OCI-LY1 (cell line): ENCODE data around the gene NSMCE4A.
A peak's percentile ranks its signal among the peaks of the same experiment; 100 is the strongest.

Source experiments
- H2AFZ ChIP-seq: fragments of 200-600 bp; sonication (generic), shearing (Covaris generic); 2 replicates; pipeline ENCODE4 v1.6.0; 2014; ENCODE audit warnings: antibody characterized with exemption, mild to moderate bottlenecking, low read length
- H3F3A ChIP-seq: fragments of 200-600 bp; sonication (generic), shearing (Covaris generic); 2 replicates; pipeline ENCODE4 v1.6.0; 2014; ENCODE audit warnings: mild to moderate bottlenecking, antibody characterized with exemption, low read length, moderate library complexity; ENCODE audit not compliant: insufficient read depth
- H3K27ac ChIP-seq: fragments of 200-600 bp; sonication (generic); 2 replicates; pipeline ENCODE4 v1.5.1; 2014; ENCODE audit warnings: low read length, mixed run types, mild to moderate bottlenecking, low read depth; ENCODE audit not compliant: poor library complexity, severe bottlenecking
- H3K27me3 ChIP-seq: fragments of 200-600 bp; sonication (generic); 2 replicates; pipeline ENCODE4 v1.6.0; 2014; ENCODE audit warnings: antibody characterized with exemption, mild to moderate bottlenecking, low read length, moderate library complexity; ENCODE audit not compliant: insufficient read depth
- H3K36me3 ChIP-seq: fragments of 200-600 bp; sonication (generic); 2 replicates; pipeline ENCODE4 v1.6.1; 2014; ENCODE audit warnings: mild to moderate bottlenecking, antibody characterized with exemption, low read length, moderate library complexity, mixed read lengths; ENCODE audit not compliant: insufficient read depth
- H3K4me1 ChIP-seq: fragments of 200-600 bp; sonication (generic); 2 replicates; pipeline ENCODE4 v1.5.1; 2014; ENCODE audit warnings: mild to moderate bottlenecking, low read length, moderate library complexity; ENCODE audit not compliant: insufficient read depth, severe bottlenecking
- H3K4me2 ChIP-seq: fragments of 200-600 bp; sonication (generic), shearing (Covaris generic); 2 replicates; pipeline ENCODE4 v1.6.1; 2014; ENCODE audit warnings: low read length
- H3K4me3 ChIP-seq: fragments of 200-600 bp; sonication (generic); 2 replicates; pipeline ENCODE4 v1.5.1; 2014; ENCODE audit warnings: low read length, low read depth, mild to moderate bottlenecking, mixed read lengths; ENCODE audit not compliant: poor library complexity, severe bottlenecking
- H3K79me2 ChIP-seq: fragments of 200-600 bp; shearing (Covaris generic); 2 replicates; pipeline ENCODE4 v1.6.1; 2016; ENCODE audit warnings: mixed run types, low read length, mixed read lengths; ENCODE audit not compliant: insufficient read depth
- H3K9ac ChIP-seq: fragments of 200-600 bp; sonication (generic), shearing (Covaris generic); 2 replicates; pipeline ENCODE4 v1.6.1; 2014; ENCODE audit warnings: mild to moderate bottlenecking, low read length, mixed read lengths
- H3K9me2 ChIP-seq: fragments of 200-600 bp; sonication (generic), shearing (Covaris generic); 2 replicates; pipeline ENCODE4 v1.6.1; 2014; ENCODE audit warnings: low read depth, mild to moderate bottlenecking, low read length, mixed read lengths
- H3K9me3 ChIP-seq: fragments of 200-600 bp; shearing (Covaris generic); 2 replicates; pipeline ENCODE4 v1.6.1; 2014; ENCODE audit warnings: low read length, mixed read lengths
- H4K20me1 ChIP-seq: fragments of 200-600 bp; sonication (generic), shearing (Covaris generic); 2 replicates; pipeline ENCODE4 v1.6.0; 2016; ENCODE audit warnings: mild to moderate bottlenecking, low read length; ENCODE audit not compliant: insufficient read depth
- CTCF ChIP-seq: fragments of 200-600 bp; sonication (generic), shearing (Covaris generic); IDR thresholded peaks from 2 replicates; pipeline ENCODE4 v1.5.1; 2017; ENCODE audit warnings: mild to moderate bottlenecking, antibody characterized with exemption, low read length, moderate library complexity, mixed read lengths
- EZH2 ChIP-seq: fragments of 200-600 bp; sonication (generic), shearing (Covaris generic); IDR thresholded peaks from 2 replicates; pipeline ENCODE4 v1.8.0; 2017; ENCODE audit warnings: borderline replicate concordance, mixed run types, mild to moderate bottlenecking, antibody characterized with exemption, low read length, moderate library complexity, mixed read lengths

The NSMCE4A gene

GRCh38 chr10:121926671-121927317 is 48.2 kb downstream of the NSMCE4A start:
- Histone ChIP-seq H3K36me3 (peaks cover 16% of the 10 kb centered on the region), H4K20me1 (no peaks in the 10 kb centered on the region), H3K9me3 (no peaks in the 10 kb centered on the region), H2AFZ (peak overlapping the region; percentile 1; the same call in 1 of the 2 replicates), H3K79me2 (peaks cover 28% of the 10 kb centered on the region), H3K27me3 (no peaks in the 10 kb centered on the region), H3K4me1 (peaks cover 41% of the 10 kb centered on the region), H3K27ac (peak overlapping the region; percentile 37), H3K9ac (peak overlapping the region; percentile 94), H3K4me3 (peak overlapping the region; percentile 96), H3K9me2 (no peaks in the 10 kb centered on the region), H3F3A (no peaks in the 10 kb centered on the region), H3K4me2 (peak overlapping the region; percentile 83)
- no peak for TF ChIP-seq CTCF
- TF ChIP-seq EZH2 = no peak

GRCh38 chr10:121926157-121926556 is 48.9 kb downstream of the NSMCE4A start:
- Histone ChIP-seq H3K27ac (no peak overlapping the region), H3K79me2 (peaks cover 28% of the 10 kb centered on the region), H4K20me1 (no peaks in the 10 kb centered on the region)

GRCh38 chr10:121921238-121921931 is 53.6 kb downstream of the NSMCE4A start:
- Histone ChIP-seq H3K27ac (no peak overlapping the region), H3K4me2 (no peak overlapping the region), H2AFZ (no peak overlapping the region), H3K4me1 (peaks cover 42% of the 10 kb centered on the region), H3K9me3 (no peaks in the 10 kb centered on the region), H3K79me2 (peaks cover 16% of the 10 kb centered on the region), H3K9ac (no peak overlapping the region), H3F3A (no peaks in the 10 kb centered on the region), H3K4me3 (no peak overlapping the region), H4K20me1 (no peaks in the 10 kb centered on the region), H3K27me3 (no peaks in the 10 kb centered on the region), H3K9me2 (no peaks in the 10 kb centered on the region), H3K36me3 (peaks cover 57% of the 10 kb centered on the region)
- no peak for TF ChIP-seq EZH2
- no peak for TF ChIP-seq CTCF

More at GRCh38 chr10:121926157-121926556, 48.9 kb downstream of the NSMCE4A start:
- H3K4me2 ChIP-seq = peak overlapping the region; percentile 83
- no peaks in the 10 kb centered on the region for H3K9me2 ChIP-seq
- TF ChIP-seq EZH2 = no peak
- no peak for TF ChIP-seq CTCF
- H3F3A ChIP-seq = no peaks in the 10 kb centered on the region
- no peak overlapping the region for H3K9ac ChIP-seq
- H3K9me3 ChIP-seq = no peaks in the 10 kb centered on the region
- peaks cover 41% of the 10 kb centered on the region for H3K4me1 ChIP-seq
- H2AFZ ChIP-seq = no peak overlapping the region
- peak overlapping the region; percentile 96 for H3K4me3 ChIP-seq
- peaks cover 22% of the 10 kb centered on the region for H3K36me3 ChIP-seq
- no peaks in the 10 kb centered on the region for H3K27me3 ChIP-seq
